ENCODE measurements around the gene ENAH. TPM values are rescaled to one million over a fixed set of nuclear protein-coding genes. Genes with fewer than 3 reads are reported as not detected.
A peak's percentile ranks its signal among the peaks of the same experiment; 100 is the strongest.

Gene ENAH
- total RNA-seq, 1 donor from 2014 or later = 749 TPM

- no peaks in the 10 kb centered on the region for H3K27me3 ChIP-seq (ENCODE audit: insufficient read depth, low read length)
- H3K9ac ChIP-seq (ENCODE audit: low read length) = no peak overlapping the region
- no peak for FAIRE-seq
- peaks cover 8% of the 10 kb centered on the region for H3K4me1 ChIP-seq (ENCODE audit: insufficient read depth, low read length)
- peaks cover 16% of the 10 kb centered on the region for H3K36me3 Mint-ChIP-seq (ENCODE audit: low read depth, unreplicated experiment)
- peaks cover 62% of the 10 kb centered on the region for H3K4me1 Mint-ChIP-seq (ENCODE audit: low read depth, unreplicated experiment)
- no peaks in the 10 kb centered on the region for H3K9me3 Mint-ChIP-seq (ENCODE audit: unreplicated experiment)
- H3K79me2 ChIP-seq (ENCODE audit: insufficient read depth, low read length) = peaks cover 100% of the 10 kb centered on the region
- H3K27ac ChIP-seq (ENCODE audit: low read depth, low read length) = no peak overlapping the region
- DNase-seq (ENCODE audit: low read depth) = no peak
- peaks cover 95% of the 10 kb centered on the region for H4K20me1 ChIP-seq (ENCODE audit: insufficient read depth, low read length)
- H3K4me3 ChIP-seq (ENCODE audit: insufficient read depth, low read depth, low read length) = no peak overlapping the region
- no peaks in the 10 kb centered on the region for H3K36me3 ChIP-seq (ENCODE audit: insufficient read depth, low read length)
- H3K9me3 ChIP-seq (ENCODE audit: insufficient read depth, low read depth, low read length) = no peaks in the 10 kb centered on the region
- H3K27ac Mint-ChIP-seq (ENCODE audit: unreplicated experiment) = peak overlapping the region; percentile 78
- H3K4me2 ChIP-seq (ENCODE audit: low read length) = no peak overlapping the region
- no peak overlapping the region for H2AFZ ChIP-seq (ENCODE audit: low read depth, low read length)
- no peaks in the 10 kb centered on the region for H3K27me3 Mint-ChIP-seq (ENCODE audit: low read depth, unreplicated experiment)
- H3K4me3 Mint-ChIP-seq (ENCODE audit: unreplicated experiment) = peak overlapping the region; percentile 57
- TF ChIP-seq CTCF (IDR thresholded peaks at IDR 0.05; ENCODE audit: insufficient read depth, low read depth, low read length) = no peak
- no peak for TF ChIP-seq EZH2 (IDR thresholded peaks at IDR 0.05; ENCODE audit: insufficient read depth, low read length)
These were observed 71.7 kb downstream of the ENAH start for GRCh38 chr1:225581186-225581585.

- Histone ChIP-seq H3K79me2 (ENCODE audit: insufficient read depth, low read length) (peaks cover 100% of the 10 kb centered on the region), H3K4me3 (ENCODE audit: insufficient read depth, low read depth, low read length) (no peak overlapping the region), H3K36me3 (ENCODE audit: insufficient read depth, low read length) (no peaks in the 10 kb centered on the region), H3K27ac (ENCODE audit: low read depth, low read length) (no peak overlapping the region), H3K27me3 (ENCODE audit: insufficient read depth, low read length) (no peaks in the 10 kb centered on the region), H3K9ac (ENCODE audit: low read length) (no peak overlapping the region), H3K9me3 (ENCODE audit: insufficient read depth, low read depth, low read length) (no peaks in the 10 kb centered on the region), H3K4me2 (ENCODE audit: low read length) (no peak overlapping the region), H3K4me1 (ENCODE audit: insufficient read depth, low read length) (peaks cover 8% of the 10 kb centered on the region), H4K20me1 (ENCODE audit: insufficient read depth, low read length) (peaks cover 96% of the 10 kb centered on the region), H2AFZ (ENCODE audit: low read depth, low read length) (no peak overlapping the region)
- Mint-ChIP-seq H3K4me1 (ENCODE audit: low read depth, unreplicated experiment) (peaks cover 64% of the 10 kb centered on the region), H3K27me3 (ENCODE audit: low read depth, unreplicated experiment) (no peaks in the 10 kb centered on the region), H3K4me3 (ENCODE audit: unreplicated experiment) (peak overlapping the region; percentile 57), H3K9me3 (ENCODE audit: unreplicated experiment) (no peaks in the 10 kb centered on the region), H3K27ac (ENCODE audit: unreplicated experiment) (peak overlapping the region; percentile 78), H3K36me3 (ENCODE audit: low read depth, unreplicated experiment) (peaks cover 19% of the 10 kb centered on the region)
- no peak for FAIRE-seq
- DNase-seq (ENCODE audit: low read depth) = no peak
- TF ChIP-seq CTCF (IDR thresholded peaks at IDR 0.05; ENCODE audit: insufficient read depth, low read depth, low read length) (no peak), EZH2 (IDR thresholded peaks at IDR 0.05; ENCODE audit: insufficient read depth, low read length) (no peak)
These were observed 72.5 kb downstream of the ENAH start for GRCh38 chr1:225580238-225581099.
